CD4-positive, alpha-beta T cell treated with Interleukin-10 for 1 hour (primary cell): Measurements from ENCODE around the gene MEIG1.
"Not testable (repeated sequence)": the region's sequence is repeated elsewhere in the genome, so short reads cannot be mapped to it uniquely, and the experiment has no call there.

Source experiments
- DNase-seq: peaks from one replicate; pipeline ENCODE4 v3.0.0-alpha.2; 2020

Gene MEIG1

GRCh38 chr10:14958872-14959220 is 342 bp upstream of the MEIG1 start:
- no peak for DNase-seq

- no peak for DNase-seq
These were observed 8.7 kb downstream of the MEIG1 start for GRCh38 chr10:14967897-14968296.

DNA sequence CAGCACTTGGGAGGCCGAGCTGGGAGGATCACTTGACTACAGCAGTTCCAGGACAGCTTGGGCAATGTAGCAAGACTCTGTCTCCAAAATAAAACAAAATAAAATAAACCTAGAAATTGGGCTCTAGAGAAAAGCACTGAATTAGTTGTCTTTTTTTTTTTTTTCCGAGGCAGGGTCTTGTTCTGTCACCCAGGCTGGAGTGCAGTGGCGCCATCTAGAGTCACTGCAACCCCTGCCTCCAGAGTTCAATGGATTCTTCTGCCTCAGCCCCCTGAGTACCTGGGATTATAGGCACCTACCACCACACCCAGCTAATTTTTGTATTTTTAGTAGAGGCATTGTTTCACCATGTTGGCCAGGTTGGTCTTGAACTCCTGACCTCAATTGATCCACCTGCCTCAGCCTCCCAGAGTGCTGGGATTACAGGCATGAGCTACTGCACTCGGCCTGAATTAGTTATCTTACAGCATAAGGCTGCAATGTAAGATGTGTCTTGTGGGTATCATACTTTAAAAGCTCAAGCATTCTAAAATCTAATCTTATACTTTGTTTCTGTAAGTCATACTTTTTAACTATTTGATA is 12.8 kb downstream of the MEIG1 start:
- peak; percentile 62 for DNase-seq

GRCh38 chr10:14974153-14974998 is 15.2 kb downstream of the MEIG1 start:
- DNase-seq, result not testable (repeated sequence)

GRCh38 chr10:14975672-14976273 is 16.6 kb downstream of the MEIG1 start:
- DNase-seq, result no peak

GRCh38 chr10:14982744-14983143 is 23.6 kb downstream of the MEIG1 start:
- DNase-seq, result no peak

- DNase-seq, result not testable (repeated sequence)
These were observed 30.4 kb downstream of the MEIG1 start for GRCh38 chr10:14989552-14989951.

DNA sequence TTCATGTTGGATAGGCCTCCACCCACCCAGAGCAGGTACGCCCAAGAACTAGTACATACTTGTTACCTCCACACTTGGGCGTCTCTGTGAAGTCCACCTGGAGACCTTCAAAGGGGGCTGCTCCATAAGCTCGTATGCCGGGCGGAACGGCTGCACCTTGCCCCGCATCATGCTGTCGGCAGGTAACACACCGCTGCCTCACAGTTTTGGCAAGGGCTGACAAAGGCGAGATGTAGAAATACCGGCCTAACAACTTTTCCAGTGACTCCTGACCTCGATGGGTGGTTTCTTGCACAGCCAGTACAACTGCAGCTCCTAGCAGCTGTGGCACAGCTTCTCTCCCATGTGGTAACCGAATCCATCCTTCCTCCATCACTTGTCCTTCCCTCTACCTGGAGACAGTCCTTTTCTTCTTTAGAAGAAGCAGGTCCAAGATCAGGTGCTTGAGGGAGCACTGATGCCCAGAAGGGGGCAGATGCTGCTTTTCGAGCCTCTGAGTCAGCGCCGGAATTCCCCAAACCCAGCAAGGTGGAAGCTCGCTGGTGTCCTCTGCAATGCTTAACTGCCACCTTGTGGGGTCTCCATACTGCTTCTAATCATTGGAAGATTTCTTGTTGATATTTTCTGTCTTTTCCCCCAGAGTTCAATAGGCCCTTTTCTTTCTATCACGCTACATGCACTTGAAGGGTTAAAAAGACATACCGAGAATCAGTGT is 32.0 kb downstream of the MEIG1 start:
- peak; percentile 58 for DNase-seq

- DNase-seq, result not testable (repeated sequence)
These were observed 33.1 kb downstream of the MEIG1 start for GRCh38 chr10:14992336-14992735.

DNA sequence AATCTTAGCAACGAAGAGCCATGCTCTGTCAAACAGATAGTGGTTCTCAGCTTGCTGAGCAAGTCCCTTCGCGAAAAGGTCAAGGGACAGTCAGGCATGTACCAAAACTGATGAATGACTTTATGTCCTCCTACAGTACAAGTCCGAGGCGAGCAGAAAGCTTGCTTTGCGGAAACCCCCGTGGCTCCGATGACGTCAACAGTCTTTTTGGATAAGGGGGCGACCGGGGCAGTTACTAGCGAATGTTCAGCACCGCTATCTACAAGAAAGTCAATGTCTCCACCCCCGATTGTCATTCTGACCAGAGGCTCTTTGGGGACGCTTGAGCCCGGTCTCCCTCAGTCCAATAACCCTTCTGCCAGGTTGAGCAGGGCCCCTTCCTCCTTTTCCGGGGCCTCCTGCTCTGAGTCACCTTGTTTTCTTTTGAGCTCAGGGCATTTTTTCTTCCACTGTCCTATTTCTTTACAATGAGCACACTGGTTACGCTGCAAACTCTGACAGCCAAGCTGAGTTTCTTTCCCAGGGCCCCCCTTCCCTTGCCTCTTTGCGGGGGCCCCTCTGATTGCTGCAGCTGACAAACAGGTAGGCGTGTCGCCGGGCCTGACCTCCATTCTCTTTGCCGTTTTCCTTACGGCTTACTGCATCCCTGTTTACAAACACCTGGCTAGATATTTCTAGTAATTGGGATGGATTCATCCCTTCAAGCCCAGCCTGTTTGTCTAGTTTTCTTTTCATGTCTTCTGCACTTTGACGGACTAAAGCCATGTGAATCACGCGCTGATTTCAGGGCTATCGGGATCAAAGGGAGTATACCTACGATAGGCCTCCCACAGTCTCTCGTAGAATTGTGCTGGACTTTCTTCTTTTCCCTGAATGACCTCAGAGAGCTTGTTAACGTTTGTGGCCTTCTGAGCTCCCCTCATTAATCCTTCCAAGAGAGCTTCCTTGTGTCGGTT is 34.6 kb downstream of the MEIG1 start:
- not testable (repeated sequence) for DNase-seq

- DNase-seq, result no peak
These were observed 36.9 kb downstream of the MEIG1 start for GRCh38 chr10:14995964-14996565.

DNA sequence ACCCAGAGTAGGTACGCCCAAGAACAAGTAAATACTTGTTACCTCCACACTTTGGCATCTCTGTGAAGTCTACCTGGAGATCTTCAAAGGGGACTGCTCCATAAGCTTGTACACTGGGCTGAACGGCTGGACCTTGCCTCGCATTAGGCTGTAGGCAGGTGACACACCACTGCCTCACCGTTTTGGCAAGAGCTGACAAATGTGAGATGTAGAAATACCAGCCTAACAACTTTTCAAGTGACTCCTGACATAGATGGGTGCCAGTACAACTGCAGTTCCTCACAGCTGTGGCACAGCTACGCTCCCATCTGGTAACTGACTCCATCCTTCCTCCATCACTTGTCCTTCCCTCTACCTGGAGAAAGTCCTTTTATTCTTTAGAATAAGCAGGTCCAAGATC is 54.3 kb downstream of the MEIG1 start:
- DNase-seq, result not testable (repeated sequence)

GRCh38 chr10:15015451-15015850 is 56.3 kb downstream of the MEIG1 start:
- no peak for DNase-seq

- DNase-seq, result not testable (repeated sequence)
These were observed 61.8 kb downstream of the MEIG1 start for GRCh38 chr10:15020966-15021365.
